Measurements from ENCODE around the gene ZNF853.
"Not testable (repeated sequence)": the region's sequence is repeated elsewhere in the genome, so short reads cannot be mapped to it uniquely, and the experiment has no call there.

Gene ZNF853

GRCh38 chr7:6576024-6576866, 39.2 kb upstream of the ZNF853 start:
- Histone ChIP-seq H3K27me3 (no peaks in the 10 kb centered on the region), H3K4me1 (ENCODE audit: control insufficient read depth in 1 of 2, insufficient read depth in 1 of 2, low read depth in 1 of 2, low read length in 1 of 2) (peaks cover 0 to 5% of the 10 kb centered on the region in 2 experiments), H3K4me3 (ENCODE audit: low read depth in 1 of 2, low read length in 1 of 2) (no peak overlapping the region), H3K9me3 (no peaks in the 10 kb centered on the region), H3K27ac (peak overlapping the region; percentile 7), H3K36me3 (peaks cover 11% of the 10 kb centered on the region)
- TF ChIP-seq CTCF (IDR thresholded peaks at IDR 0.05): no peak

DNA sequence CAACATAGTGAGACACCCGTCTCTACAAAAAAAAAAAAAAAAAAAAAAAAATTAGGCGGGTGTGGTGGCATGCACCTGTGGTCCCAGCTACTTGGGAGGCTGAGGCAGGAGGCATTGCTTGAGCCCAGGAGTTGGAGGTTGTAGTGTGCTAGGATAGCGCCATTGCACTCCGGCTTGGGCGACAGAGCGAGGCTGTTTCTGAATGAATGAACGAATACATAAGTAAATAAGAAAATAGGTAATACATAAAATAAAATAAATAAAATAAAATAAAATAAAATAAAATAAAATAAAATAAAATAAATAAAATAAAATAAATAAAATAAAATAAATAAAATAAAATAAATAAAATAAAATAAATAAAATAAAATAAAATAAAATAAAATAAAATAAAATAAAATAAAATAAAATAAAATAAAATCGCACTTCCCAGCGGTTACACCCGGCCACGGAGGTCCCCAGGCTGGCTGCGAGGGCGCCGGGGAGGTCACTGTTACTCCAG, 38.5 kb upstream of the ZNF853 start:
- not testable (repeated sequence) for H3K4me1 ChIP-seq (ENCODE audit: control insufficient read depth in 1 of 2, insufficient read depth in 1 of 2, low read depth in 1 of 2, low read length in 1 of 2)
- H3K4me3 ChIP-seq (ENCODE audit: low read depth in 1 of 2, low read length in 1 of 2): peak overlapping the region; percentile 62 to 69
- peak overlapping the region; percentile 77 for H3K27ac ChIP-seq

GRCh38 chr7:6577369-6578113, 37.9 kb upstream of the ZNF853 start, which contains the start of gene ZDHHC4:
TSS of gene ZDHHC4 (plus strand) at chr7:6577454. CDS start at chr7:6580562, 3,108 bp downstream.
- Histone ChIP-seq H3K36me3 (peaks cover 24% of the 10 kb centered on the region), H3K9me3 (no peaks in the 10 kb centered on the region), H3K27ac (peak within 1 kb of the TSS; percentile 77), H3K4me1 (ENCODE audit: control insufficient read depth in 1 of 2, insufficient read depth in 1 of 2, low read depth in 1 of 2, low read length in 1 of 2) (peaks cover 0 to 5% of the 10 kb centered on the region in 2 experiments), H3K4me3 (ENCODE audit: low read depth in 1 of 2, low read length in 1 of 2) (peak within 1 kb of the TSS; percentile 62 to 69), H3K27me3 (no peaks in the 10 kb centered on the region)
- no peak for TF ChIP-seq CTCF (IDR thresholded peaks at IDR 0.05)

More for the DNA sequence above, 38.5 kb upstream of the ZNF853 start:
- H3K36me3 ChIP-seq: peaks cover 18% of the 10 kb centered on the region
- H3K9me3 ChIP-seq, H3K27me3 ChIP-seq: not testable (repeated sequence)

- no peaks in the 10 kb centered on the region for H3K9me3 ChIP-seq
- peaks cover 0 to 5% of the 10 kb centered on the region in 2 experiments for H3K4me1 ChIP-seq (ENCODE audit: control insufficient read depth in 1 of 2, insufficient read depth in 1 of 2, low read depth in 1 of 2, low read length in 1 of 2)
- no peak overlapping the region for H3K4me3 ChIP-seq (ENCODE audit: low read depth in 1 of 2, low read length in 1 of 2)
- TF ChIP-seq CTCF (IDR thresholded peaks at IDR 0.05): no peak
- H3K27me3 ChIP-seq: no peaks in the 10 kb centered on the region
- peak overlapping the region; percentile 77 for H3K27ac ChIP-seq
- peaks cover 33% of the 10 kb centered on the region for H3K36me3 ChIP-seq
Measured at GRCh38 chr7:6578114-6579084, 37.0 kb upstream of the ZNF853 start.

DNA sequence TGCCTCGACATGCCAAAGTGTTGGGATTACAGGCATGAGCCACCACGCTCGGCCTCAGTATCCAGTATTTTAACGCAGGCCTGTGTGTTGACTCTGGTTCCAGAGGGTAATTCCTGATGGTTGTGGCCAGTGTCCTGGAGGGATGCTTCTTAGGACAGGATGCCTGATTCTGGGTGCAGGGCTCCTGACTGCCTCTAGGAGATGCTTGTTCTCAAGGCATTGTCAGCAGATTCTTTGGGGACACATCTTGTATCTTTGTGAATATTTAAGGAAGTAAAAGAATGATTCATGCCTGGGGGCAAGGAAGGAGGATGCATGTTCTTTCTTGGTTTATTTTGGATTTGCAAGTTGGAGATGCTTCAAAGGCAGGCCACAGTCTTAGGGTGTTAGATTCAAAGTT, 36.0 kb upstream of the ZNF853 start:
- no peak overlapping the region for H3K27ac ChIP-seq
- H3K27me3 ChIP-seq: no peaks in the 10 kb centered on the region
- no peaks in the 10 kb centered on the region for H3K9me3 ChIP-seq
- TF ChIP-seq CTCF (IDR thresholded peaks at IDR 0.05): no peak
- H3K4me3 ChIP-seq (ENCODE audit: low read depth in 1 of 2, low read length in 1 of 2): no peak overlapping the region
- H3K4me1 ChIP-seq (ENCODE audit: control insufficient read depth in 1 of 2, insufficient read depth in 1 of 2, low read depth in 1 of 2, low read length in 1 of 2): peaks cover 0 to 5% of the 10 kb centered on the region in 2 experiments
- peaks cover 39% of the 10 kb centered on the region for H3K36me3 ChIP-seq

DNA sequence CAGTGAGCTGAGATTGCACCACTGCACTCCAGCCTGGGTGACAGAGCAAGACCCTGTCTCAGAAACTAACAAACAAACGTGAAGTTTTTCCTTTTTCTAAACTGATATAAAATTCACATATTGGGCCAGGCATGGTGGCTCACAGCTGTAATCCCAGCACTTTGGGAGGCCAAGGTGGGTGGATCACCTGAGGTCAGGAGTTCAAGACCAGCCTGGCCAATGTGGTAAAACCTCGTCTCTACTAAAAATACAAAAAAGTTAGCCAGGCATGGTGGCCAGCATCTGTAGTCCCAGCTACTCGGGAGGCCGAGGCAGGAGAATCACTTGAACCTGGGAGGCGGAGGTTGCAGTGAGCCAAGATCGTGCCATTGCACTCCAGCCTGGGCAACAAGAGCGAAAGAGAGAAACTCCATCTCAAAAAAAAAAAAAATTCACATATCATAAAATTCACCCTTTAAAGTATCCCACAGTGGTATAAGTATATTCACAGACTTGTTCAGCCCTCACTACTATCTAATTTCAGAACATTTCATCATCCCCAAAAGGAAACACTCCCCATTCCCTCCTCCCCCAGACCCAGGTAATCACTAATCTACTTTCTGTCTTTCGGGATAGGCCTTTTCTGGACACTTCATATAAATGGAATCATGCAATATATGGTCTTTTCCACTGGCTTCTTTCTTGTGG, 29.5 kb upstream of the ZNF853 start:
- peaks cover 8 to 15% of the 10 kb centered on the region in 2 experiments for H3K4me1 ChIP-seq (ENCODE audit: control insufficient read depth in 1 of 2, insufficient read depth in 1 of 2, low read depth in 1 of 2, low read length in 1 of 2)
- H3K27ac ChIP-seq; H3K27me3 ChIP-seq; H3K9me3 ChIP-seq; H3K4me3 ChIP-seq (ENCODE audit: low read depth in 1 of 2, low read length in 1 of 2): not testable (repeated sequence)
- H3K36me3 ChIP-seq: peaks cover 38% of the 10 kb centered on the region
